ENCODE measurements around the gene FTO. TPM values are rescaled to one million over a fixed set of nuclear protein-coding genes. Genes with fewer than 3 reads are reported as not detected.

The FTO gene
- total RNA-seq, 1 donor from 2014 or later = 39.4 TPM

DNA sequence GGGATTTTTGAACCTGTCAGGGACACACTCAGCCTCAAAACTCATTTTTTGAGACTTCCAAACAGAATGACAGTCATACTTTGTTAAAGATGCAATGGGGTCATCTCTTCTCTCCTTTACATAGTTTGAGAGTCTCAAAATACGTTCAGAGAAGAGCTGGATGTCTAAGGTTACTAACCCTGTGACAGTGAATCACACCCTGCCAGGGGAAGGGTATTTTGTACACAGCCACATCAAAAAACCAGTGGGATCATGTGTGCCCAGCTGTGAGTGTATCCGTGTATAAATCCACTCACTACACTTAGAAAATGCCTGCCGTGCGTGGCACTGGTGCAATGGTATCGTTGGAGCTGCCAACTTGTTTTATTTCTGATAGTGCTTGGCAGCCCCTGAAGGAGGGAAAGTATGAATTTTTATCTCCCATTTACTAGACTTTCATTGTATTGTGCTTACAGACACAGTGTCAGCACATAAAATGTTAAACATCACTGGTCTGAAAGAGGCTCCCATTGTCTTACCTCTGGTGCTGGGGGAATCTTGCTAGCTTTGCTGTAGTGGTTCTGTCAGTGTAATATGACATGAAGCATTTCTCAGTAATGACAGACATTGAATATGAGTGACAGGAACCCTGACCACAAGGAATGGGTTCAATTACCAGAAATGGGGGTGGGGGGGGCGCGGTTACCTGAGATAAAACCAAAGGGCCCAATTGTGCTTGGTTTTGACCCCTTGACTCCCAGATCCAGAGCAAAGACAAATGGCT is 256.3 kb downstream of the FTO start:
- no peak for DNase-seq (ENCODE audit: low read depth in 2 of 2)

DNA sequence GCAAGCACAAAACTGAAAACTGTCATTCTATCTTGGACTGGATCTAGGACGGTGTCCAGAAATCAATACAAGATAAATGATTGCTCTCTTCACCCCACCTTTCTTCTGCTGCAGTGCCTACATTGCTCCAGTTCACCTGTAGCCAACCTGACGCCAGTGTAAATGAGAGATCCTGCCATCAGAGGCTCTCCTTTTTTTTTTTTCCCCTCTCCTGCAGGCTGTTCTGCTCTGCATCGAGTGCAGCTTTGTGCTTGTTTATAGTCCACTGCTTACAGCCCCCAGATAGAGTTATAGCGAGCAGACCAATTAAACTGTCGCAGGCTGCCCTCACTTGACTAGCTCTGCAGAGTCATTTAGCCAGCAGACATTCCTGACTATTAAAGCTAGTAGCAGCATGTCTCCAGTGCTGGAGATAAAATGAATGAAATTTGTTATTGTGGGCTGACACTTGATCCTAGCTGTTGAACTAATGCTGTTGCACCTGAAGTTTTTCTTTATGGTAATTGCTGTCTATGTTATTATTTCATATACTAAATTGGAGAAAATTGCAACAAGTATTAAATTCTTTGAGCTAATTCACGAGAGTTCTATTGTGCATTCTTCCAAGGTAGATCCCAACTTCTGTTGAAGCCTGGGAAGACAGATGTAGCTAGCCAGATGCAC is 257.1 kb downstream of the FTO start:
- no peak for DNase-seq (ENCODE audit: low read depth in 2 of 2)

DNA sequence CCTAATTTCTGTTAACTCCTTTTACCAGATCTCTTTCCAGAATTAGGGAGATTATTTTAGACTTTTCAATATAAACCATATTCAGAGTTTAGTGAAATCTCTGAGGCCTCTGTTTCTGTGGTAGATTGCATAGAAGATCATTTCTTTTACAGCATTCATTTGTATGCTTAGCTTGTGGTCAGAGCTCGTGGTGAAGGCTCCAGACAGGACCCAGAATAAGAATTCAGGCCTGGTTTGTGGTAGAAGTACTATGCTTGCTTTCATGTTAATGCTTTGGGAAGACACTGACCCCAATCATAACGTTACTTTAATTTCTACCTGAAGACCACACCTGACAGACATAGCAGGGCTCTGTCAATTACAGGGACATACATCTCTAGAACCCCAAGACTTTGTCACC is 258.1 kb downstream of the FTO start:
- no peak for DNase-seq (ENCODE audit: low read depth in 2 of 2)

GRCh38 chr16:53964145-53964790 is 260.3 kb downstream of the FTO start:
- no peak for DNase-seq (ENCODE audit: low read depth in 2 of 2)

- DNase-seq (ENCODE audit: low read depth in 2 of 2) = no peak
Measured at GRCh38 chr16:53966821-53967571, 263.0 kb downstream of the FTO start.

DNA sequence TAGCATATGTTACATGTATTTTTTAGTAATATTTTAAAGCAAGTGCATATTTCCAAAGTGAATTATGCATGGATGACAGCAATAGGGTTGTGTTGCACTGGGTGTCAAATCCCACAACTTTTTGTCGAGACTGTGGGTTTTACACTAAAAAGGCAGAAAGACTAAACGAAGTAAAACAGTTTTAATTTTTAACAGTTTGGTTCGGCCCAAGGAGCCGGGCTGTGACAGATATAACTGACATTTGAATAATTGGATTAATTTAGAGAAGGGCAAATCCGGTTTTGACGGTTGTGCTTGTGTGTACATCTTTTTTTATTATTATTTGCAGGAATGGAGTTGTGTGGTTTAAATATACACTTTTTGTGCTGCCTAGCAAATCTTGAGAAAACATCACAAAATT is 263.6 kb downstream of the FTO start:
- no peak for DNase-seq (ENCODE audit: low read depth in 2 of 2)

GRCh38 chr16:53968454-53968853 is 264.5 kb downstream of the FTO start:
- no peak for DNase-seq (ENCODE audit: low read depth in 2 of 2)

DNA sequence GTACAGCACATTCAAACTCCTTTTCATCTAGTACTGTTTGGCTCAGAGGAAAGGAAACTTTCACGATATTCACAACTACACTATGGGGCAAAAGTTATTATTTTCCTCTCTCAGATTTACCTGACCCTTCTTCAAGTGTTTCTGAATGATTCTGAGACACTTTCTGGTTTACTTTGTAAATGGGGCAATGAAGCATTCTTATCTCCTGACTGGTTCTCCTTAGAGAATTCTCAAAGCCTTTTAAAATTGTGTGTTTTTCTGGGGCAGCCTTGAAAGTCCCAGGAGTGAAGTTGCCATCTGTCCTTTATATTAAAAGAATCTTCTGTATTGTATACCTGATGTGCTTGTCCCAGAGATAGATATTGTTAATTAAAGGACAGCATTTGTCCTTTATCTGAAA is 264.9 kb downstream of the FTO start:
- DNase-seq (ENCODE audit: low read depth in 2 of 2) = no peak

GRCh38 chr16:53971616-53972015 is 267.7 kb downstream of the FTO start:
- no peak for DNase-seq (ENCODE audit: low read depth in 2 of 2)

- DNase-seq (ENCODE audit: low read depth in 2 of 2) = no peak
Measured at GRCh38 chr16:53973021-53973420, 269.1 kb downstream of the FTO start.

GRCh38 chr16:53974484-53975080 is 270.6 kb downstream of the FTO start:
- no peak for DNase-seq (ENCODE audit: low read depth in 2 of 2)

GRCh38 chr16:53980675-53981074 is 276.7 kb downstream of the FTO start:
- no peak for DNase-seq (ENCODE audit: low read depth in 2 of 2)

GRCh38 chr16:53982631-53983042 is 278.7 kb downstream of the FTO start:
- DNase-seq (ENCODE audit: low read depth in 2 of 2) = peak; percentile 49 to 68

DNA sequence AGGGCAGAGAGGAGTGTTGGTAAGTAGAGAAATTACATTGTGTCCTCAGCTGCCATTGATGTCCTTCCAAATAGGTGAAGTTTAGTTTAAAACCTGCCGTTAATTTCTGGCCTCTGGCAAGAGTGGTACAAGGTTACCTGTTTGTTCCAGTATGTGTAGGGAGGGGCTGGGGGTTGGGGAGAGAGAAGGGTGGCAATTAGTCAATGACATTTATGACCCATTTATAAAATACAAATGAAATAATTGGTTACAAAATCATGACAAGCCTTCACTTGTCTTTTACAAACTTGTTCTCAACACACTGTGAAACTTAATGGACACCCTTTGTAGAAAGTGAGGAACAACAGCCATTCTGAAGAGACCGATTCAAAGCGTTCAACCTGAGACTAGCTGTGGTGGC is 281.0 kb downstream of the FTO start:
- DNase-seq (ENCODE audit: low read depth in 2 of 2) = no peak

- no peak for DNase-seq (ENCODE audit: low read depth in 2 of 2)
Measured at GRCh38 chr16:53985861-53986260, 281.9 kb downstream of the FTO start.

- DNase-seq (ENCODE audit: low read depth in 2 of 2) = no peak
Measured at GRCh38 chr16:53986793-53987192, 282.8 kb downstream of the FTO start.

GRCh38 chr16:53988136-53988535 is 284.2 kb downstream of the FTO start:
- no peak for DNase-seq (ENCODE audit: low read depth in 2 of 2)

DNA sequence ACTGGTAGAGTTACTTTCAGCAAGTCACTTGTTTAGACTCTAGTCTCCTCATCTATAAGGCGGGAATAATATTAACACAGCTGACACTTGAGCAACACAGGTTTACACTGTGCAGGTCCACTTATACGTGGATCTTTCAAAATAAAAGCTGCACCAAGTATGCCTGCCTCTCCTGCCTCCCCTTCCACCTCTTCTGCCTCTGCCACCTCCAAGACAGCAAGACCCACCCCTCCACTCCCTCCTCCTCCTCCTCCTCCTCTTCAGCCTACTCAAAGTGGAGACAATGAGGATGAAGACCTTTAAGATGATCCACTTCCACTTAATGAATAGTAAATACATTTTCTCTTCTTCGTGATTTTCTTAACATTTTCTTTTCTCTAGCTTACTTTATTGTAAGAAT is 285.6 kb downstream of the FTO start:
- DNase-seq (ENCODE audit: low read depth in 2 of 2) = no peak

DNA sequence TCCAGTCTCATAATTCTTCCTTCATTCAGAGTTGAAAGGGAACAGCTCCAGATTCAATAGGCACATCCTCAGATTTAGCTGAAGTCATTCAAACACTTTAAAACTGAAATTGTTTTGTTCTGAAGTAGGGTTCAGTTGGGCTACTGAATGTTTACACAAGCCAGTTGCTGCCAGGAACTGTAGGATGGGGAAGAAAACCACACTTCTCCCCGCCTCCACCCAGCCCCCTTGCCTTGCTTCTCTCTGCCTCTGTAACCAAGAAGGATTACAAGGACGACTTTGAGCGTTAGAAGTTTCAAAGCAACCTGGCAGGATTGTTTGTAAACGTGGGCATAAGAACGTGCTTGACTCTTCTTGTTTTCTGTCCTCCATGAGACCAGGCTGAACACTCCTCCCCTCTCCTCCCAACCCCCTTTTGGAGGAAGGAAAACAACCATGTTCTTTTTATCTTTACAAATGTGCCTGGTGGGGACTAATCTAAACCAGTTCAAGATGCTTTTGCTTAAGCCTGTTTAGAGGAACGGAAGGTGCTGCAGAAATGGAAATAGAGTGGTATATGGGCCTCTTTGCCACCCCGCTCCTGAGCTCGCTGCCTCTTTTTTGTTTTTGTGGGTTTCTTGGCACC is 287.9 kb downstream of the FTO start:
- DNase-seq (ENCODE audit: low read depth in 2 of 2) = no peak

GRCh38 chr16:53995378-53995777 is 291.4 kb downstream of the FTO start:
- no peak for DNase-seq (ENCODE audit: low read depth in 2 of 2)

DNA sequence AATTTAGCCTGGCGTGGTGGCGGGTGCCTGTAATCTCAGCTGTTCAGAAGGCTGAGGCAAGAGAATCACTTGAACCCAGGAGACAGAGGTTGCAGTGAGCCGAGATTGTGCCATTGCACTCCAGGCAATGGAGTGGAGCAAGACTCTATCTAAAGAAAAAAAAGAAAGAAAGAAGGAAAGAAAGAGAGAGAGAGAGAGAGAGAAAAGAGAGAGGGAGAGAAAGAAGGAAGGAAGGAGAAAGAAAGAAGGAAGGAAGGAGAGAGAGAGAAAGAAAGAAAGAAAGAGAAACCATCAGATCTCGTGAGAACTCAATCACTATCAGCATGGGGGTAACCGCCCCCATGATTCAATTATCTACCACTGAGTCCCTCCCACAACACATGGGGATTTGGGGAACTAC is 293.0 kb downstream of the FTO start:
- DNase-seq (ENCODE audit: low read depth in 2 of 2) = no peak

Data from dermis microvascular lymphatic vessel endothelial cell (primary cell).